Measurements from ENCODE around the gene CTR9.

The CTR9 gene

DNA sequence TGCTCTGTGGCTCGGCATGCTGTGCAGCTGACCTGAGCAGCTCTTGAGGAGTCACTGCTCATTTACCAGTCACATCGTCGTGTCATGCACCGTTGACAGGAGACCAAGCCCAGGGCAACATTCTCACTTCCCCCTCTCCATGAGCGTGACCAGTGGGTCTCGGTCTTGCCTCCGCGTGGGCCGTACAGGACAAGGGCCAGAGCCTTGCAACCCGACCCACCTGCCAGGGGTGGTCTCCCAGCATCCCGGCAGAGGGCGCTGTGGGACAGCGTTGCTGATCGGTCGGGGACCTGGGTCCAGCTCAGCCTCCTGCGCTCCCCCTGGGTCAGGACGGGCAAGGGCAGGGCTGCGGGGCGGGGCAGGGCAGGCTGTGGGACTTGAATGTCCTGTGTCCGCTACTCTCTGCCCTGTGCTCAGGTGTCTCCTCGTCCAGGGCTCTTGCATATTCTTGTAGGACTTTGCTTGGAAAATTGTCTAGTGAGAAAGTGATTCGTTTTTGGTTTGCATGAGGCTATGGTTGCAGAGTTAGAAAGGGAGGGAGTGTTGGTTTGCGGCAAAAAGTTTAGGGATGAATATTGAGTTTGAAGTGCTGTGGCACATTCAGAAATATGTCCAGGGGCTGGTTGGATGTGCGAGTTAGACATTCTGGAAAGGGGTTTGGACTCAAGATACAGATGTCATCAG lies 41.5 kb downstream of the CTR9 start:
- H3K27ac ChIP-seq (ENCODE audit: insufficient read depth in 1 of 2, low read depth in 1 of 2, low read length in 2 of 2, poor library complexity in 1 of 2, severe bottlenecking in 2 of 2): no peak overlapping the region
- WGBS (ENCODE audit: insufficient coverage): 7% methylated on average over 20 of the region's 24 CpGs
- POLR2A ChIA-PET: interaction anchor here (0.8 to 1.9 kb wide), 3 partner anchors 10 to 14 kb away, joined by 3 to 5 read pairs (median 4); no protein-coding TSS in a partner anchor
- H3K4me1 ChIP-seq (ENCODE audit: control extremely low read depth in 1 of 4, control insufficient read depth in 4 of 4, insufficient read depth in 4 of 4, low read length in 3 of 4): peaks cover 0 to 15% (median 6%) of the 10 kb centered on the region in 4 experiments
- H3K4me3 ChIP-seq (ENCODE audit: control insufficient read depth in 1 of 7, extremely low read depth in 1 of 7, insufficient read depth in 4 of 7, low read depth in 2 of 7, low read length in 6 of 7): peak overlapping the region in 4 of 7 experiments; percentile 25 to 69 (median 40)
- peak; percentile 72 to 80 (median 76) for DNase-seq
- H3K9me3 ChIP-seq (ENCODE audit: control extremely low read depth in 1 of 5, control insufficient read depth in 4 of 5, insufficient read depth in 2 of 5, low read depth in 1 of 5, low read length in 4 of 5): no peaks in the 10 kb centered on the region
- CTCF ChIA-PET: interaction anchor here (0.6 to 6.2 kb wide), 42 partner anchors 9 to 1015 kb away, joined by 3 to 43 read pairs (median 4); partner anchors contain the start of genes EIF4G2 and ZBED5
- H3K27me3 ChIP-seq (replicated peaks in 2 of 5; ENCODE audit: control insufficient read depth in 4 of 5, insufficient read depth in 5 of 5, low read length in 4 of 5): peaks cover 0 to 4% (median 0%) of the 10 kb centered on the region in 5 experiments
- peaks cover 6 to 15% (median 13%) of the 10 kb centered on the region in 4 experiments for H3K36me3 ChIP-seq (ENCODE audit: control insufficient read depth in 4 of 4, insufficient read depth in 4 of 4, low read length in 3 of 4)

DNA sequence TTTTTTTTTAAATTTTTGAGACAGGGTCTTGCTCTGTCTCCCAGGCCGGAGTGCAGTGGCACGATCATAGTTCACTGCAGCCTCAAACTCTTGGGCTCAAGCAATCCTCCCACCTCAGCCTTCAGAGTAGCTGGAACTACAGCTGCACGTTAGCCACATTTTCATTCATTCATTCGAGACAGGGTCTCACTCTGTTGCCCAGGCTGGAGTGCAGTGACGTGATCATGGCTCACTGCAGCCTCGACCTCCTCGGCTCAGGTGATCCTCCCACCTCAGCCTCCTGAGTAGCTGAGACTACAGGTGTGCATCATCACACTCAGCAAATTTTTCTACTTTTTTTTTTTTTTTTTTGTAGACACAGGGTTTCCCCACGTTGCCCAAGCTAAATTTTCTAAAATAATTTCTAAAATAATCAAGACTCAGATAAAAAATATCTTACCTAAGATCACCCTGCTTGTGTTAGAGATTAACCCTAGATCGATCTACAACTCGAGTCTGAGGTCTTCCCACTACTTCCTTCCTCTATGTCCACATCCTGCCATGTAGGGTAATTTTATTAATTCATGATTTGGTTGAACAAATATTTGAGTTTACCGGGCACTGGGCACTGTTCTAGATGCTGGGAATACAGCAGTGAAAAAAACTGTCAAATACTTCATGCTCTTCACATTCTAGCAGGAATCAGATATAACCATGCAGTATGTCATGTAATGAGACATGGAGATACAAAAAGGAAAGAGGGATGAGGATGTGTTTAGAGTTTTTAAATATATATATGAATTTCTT lies 42.6 kb downstream of the CTR9 start:
- Histone ChIP-seq H3K9me3 (ENCODE audit: control extremely low read depth in 1 of 5, control insufficient read depth in 4 of 5, insufficient read depth in 2 of 5, low read depth in 1 of 5, low read length in 4 of 5) (no peaks in the 10 kb centered on the region), H3K4me3 (ENCODE audit: control insufficient read depth in 1 of 7, extremely low read depth in 1 of 7, insufficient read depth in 4 of 7, low read depth in 2 of 7, low read length in 6 of 7) (no peak overlapping the region), H3K27me3 (replicated peaks in 2 of 5; ENCODE audit: control insufficient read depth in 4 of 5, insufficient read depth in 5 of 5, low read length in 4 of 5) (peaks cover 0 to 4% (median 0%) of the 10 kb centered on the region in 5 experiments), H3K27ac (ENCODE audit: insufficient read depth in 1 of 2, low read depth in 1 of 2, low read length in 2 of 2, poor library complexity in 1 of 2, severe bottlenecking in 2 of 2) (no peak overlapping the region), H3K36me3 (ENCODE audit: control insufficient read depth in 4 of 4, insufficient read depth in 4 of 4, low read length in 3 of 4) (peaks cover 9 to 26% (median 22%) of the 10 kb centered on the region in 4 experiments), H3K4me1 (ENCODE audit: control extremely low read depth in 1 of 4, control insufficient read depth in 4 of 4, insufficient read depth in 4 of 4, low read length in 3 of 4) (peaks cover 0 to 15% (median 6%) of the 10 kb centered on the region in 4 experiments)
- ChIA-PET CTCF (interaction anchor here (1.0 to 6.2 kb wide), 30 partner anchors 10 to 1062 kb away, joined by 3 to 43 read pairs (median 6); partner anchors contain the start of genes EIF4G2 and ZBED5), POLR2A (interaction anchor here (0.8 to 1.9 kb wide), 2 partner anchors 9 to 15 kb away, joined by 4 to 5 read pairs; no protein-coding TSS in a partner anchor)
- DNase-seq: no peak
- 83% methylated on average over 8 of the region's 11 CpGs for WGBS (ENCODE audit: insufficient coverage)

DNA sequence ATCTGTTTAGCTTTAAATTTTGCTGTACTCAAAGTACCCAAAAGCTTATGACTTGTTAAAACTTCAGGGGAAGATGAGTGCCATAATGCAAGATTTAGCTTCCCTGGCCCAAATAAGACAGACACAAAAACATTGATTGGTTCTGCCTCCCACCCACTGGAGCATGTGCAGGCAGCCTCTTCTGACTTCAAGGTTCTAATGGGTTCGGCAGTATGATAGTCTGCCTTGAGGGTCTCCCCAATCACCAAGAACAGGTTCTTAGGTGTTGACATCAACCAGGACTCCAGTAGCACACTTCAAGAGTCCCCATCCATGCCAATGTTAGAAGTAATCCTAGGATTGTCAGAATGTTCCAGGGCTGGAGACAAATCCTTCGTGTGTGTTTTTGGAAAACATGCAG lies 45.1 kb downstream of the CTR9 start:
- H3K4me1 ChIP-seq (ENCODE audit: control extremely low read depth in 1 of 4, control insufficient read depth in 4 of 4, insufficient read depth in 4 of 4, low read length in 3 of 4): peaks cover 0 to 15% (median 6%) of the 10 kb centered on the region in 4 experiments

DNA sequence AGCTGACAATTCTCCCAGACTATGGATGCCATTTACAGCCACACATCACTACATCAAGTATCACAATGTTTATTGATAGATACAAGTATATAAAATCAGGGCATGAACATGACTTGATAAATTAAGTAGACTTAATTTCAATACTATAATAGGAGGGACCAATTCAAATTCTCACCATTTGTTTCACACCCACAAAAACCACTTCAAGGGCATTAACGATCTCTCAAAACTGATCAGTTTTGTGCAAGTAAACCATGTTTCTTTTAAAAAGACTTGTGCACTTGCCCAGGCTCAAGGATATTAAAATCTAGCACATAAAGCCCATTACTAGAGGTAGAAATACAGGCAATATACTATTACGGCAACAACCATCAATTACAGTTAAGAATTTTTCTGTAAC lies 46.0 kb downstream of the CTR9 start:
- Histone ChIP-seq H3K9me3 (ENCODE audit: control extremely low read depth in 1 of 5, control insufficient read depth in 4 of 5, insufficient read depth in 2 of 5, low read depth in 1 of 5, low read length in 4 of 5) (no peaks in the 10 kb centered on the region), H3K4me3 (ENCODE audit: control insufficient read depth in 1 of 7, extremely low read depth in 1 of 7, insufficient read depth in 4 of 7, low read depth in 2 of 7, low read length in 6 of 7) (no peak overlapping the region), H3K4me1 (ENCODE audit: control extremely low read depth in 1 of 4, control insufficient read depth in 4 of 4, insufficient read depth in 4 of 4, low read length in 3 of 4) (peaks cover 0 to 15% (median 6%) of the 10 kb centered on the region in 4 experiments), H3K36me3 (ENCODE audit: control insufficient read depth in 4 of 4, insufficient read depth in 4 of 4, low read length in 3 of 4) (peaks cover 35 to 59% (median 51%) of the 10 kb centered on the region in 4 experiments), H3K27me3 (replicated peaks in 2 of 5; ENCODE audit: control insufficient read depth in 4 of 5, insufficient read depth in 5 of 5, low read length in 4 of 5) (no peaks in the 10 kb centered on the region), H3K27ac (ENCODE audit: insufficient read depth in 1 of 2, low read depth in 1 of 2, low read length in 2 of 2, poor library complexity in 1 of 2, severe bottlenecking in 2 of 2) (no peak overlapping the region)
- CTCF ChIA-PET: interaction anchor here (1.3 to 1.9 kb wide), 5 partner anchors 8 to 226 kb away, joined by 3 to 8 read pairs (median 5); no protein-coding TSS in a partner anchor
- WGBS (ENCODE audit: insufficient coverage): 100% methylated on average over 2 of the region's 2 CpGs
- POLR2A ChIA-PET: interaction anchor here (0.8 kb wide), 1 partner anchor 11 kb away, joined by 3 read pairs; the partner anchor contains the start of gene EIF4G2
- DNase-seq: no peak

More for the DNA sequence above, 45.1 kb downstream of the CTR9 start:
- Histone ChIP-seq H3K4me3 (ENCODE audit: control insufficient read depth in 1 of 7, extremely low read depth in 1 of 7, insufficient read depth in 4 of 7, low read depth in 2 of 7, low read length in 6 of 7) (no peak overlapping the region), H3K27me3 (replicated peaks in 2 of 5; ENCODE audit: control insufficient read depth in 4 of 5, insufficient read depth in 5 of 5, low read length in 4 of 5) (peaks cover 0 to 4% (median 0%) of the 10 kb centered on the region in 5 experiments), H3K9me3 (ENCODE audit: control extremely low read depth in 1 of 5, control insufficient read depth in 4 of 5, insufficient read depth in 2 of 5, low read depth in 1 of 5, low read length in 4 of 5) (no peaks in the 10 kb centered on the region), H3K36me3 (ENCODE audit: control insufficient read depth in 4 of 4, insufficient read depth in 4 of 4, low read length in 3 of 4) (peaks cover 30 to 51% (median 44%) of the 10 kb centered on the region in 4 experiments), H3K27ac (ENCODE audit: insufficient read depth in 1 of 2, low read depth in 1 of 2, low read length in 2 of 2, poor library complexity in 1 of 2, severe bottlenecking in 2 of 2) (no peak overlapping the region)
- 91% methylated on average over 1 of the region's 2 CpGs for WGBS (ENCODE audit: insufficient coverage)
- CTCF ChIA-PET: interaction anchor here (0.9 to 1.9 kb wide), 8 partner anchors 9 to 227 kb away, joined by 3 to 8 read pairs (median 4); no protein-coding TSS in a partner anchor
- POLR2A ChIA-PET: interaction anchor here (0.8 to 1.4 kb wide), 4 partner anchors 12 to 61 kb away, joined by 3 to 4 read pairs (median 4); partner anchors contain the start of gene EIF4G2
- peak in 1 of 3 donors; percentile 19 for DNase-seq

DNA sequence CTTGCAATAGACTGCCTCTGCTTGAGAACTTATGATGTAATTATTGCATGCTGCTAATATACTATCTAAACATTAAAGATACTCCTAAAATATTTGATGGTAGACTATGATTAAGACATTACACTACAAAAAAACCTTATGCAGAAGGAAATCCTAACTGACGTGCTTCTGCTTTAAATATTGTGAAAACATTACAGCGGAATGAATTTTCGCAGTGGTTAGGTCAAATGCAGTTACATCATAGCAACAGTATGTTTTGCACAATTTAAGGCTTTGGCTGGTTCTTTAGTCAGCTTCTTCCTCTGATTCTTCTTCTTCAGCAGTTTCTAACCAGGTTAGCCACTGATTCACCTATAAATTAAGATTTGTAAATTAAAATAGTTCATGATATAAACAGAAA lies 46.5 kb downstream of the CTR9 start:
- POLR2A ChIA-PET: no interaction called here

DNA sequence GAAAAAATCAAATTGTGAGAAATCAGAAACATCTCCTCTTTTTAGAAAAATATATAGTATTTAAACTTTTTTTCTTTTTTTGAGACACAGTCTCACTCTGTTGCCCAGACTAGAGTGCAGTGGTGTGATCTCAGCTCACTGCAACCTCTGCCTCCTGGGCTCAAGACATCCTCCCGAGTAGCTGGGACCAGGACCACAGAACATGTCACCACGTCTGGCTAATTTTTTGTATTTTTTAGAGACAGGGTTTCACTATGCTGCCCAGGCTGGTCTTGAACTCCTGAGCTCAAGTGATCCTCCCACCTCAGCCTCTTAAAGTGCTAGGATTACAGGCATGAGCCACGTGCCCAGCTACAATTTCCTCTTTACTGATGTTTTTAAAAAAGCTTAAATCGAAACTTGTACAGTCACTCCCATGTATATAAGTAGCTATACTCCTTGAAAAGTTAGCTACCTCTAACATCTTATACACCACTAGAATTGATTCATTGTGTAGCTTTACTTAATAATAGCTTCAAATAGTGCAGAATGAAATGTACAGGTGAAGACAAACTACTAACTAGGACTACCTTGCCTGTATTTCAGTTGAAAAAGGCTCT lies 47.4 kb downstream of the CTR9 start:
- Histone ChIP-seq H3K27ac (ENCODE audit: insufficient read depth in 1 of 2, low read depth in 1 of 2, low read length in 2 of 2, poor library complexity in 1 of 2, severe bottlenecking in 2 of 2) (peak overlapping the region in 1 of 2 experiments; percentile 20), H3K4me3 (ENCODE audit: control insufficient read depth in 1 of 7, extremely low read depth in 1 of 7, insufficient read depth in 4 of 7, low read depth in 2 of 7, low read length in 6 of 7) (no peak overlapping the region), H3K27me3 (replicated peaks in 2 of 5; ENCODE audit: control insufficient read depth in 4 of 5, insufficient read depth in 5 of 5, low read length in 4 of 5) (no peaks in the 10 kb centered on the region), H3K9me3 (ENCODE audit: control extremely low read depth in 1 of 5, control insufficient read depth in 4 of 5, insufficient read depth in 2 of 5, low read depth in 1 of 5, low read length in 4 of 5) (no peaks in the 10 kb centered on the region), H3K36me3 (ENCODE audit: control insufficient read depth in 4 of 4, insufficient read depth in 4 of 4, low read length in 3 of 4) (peaks cover 49 to 73% (median 65%) of the 10 kb centered on the region in 4 experiments), H3K4me1 (ENCODE audit: control extremely low read depth in 1 of 4, control insufficient read depth in 4 of 4, insufficient read depth in 4 of 4, low read length in 3 of 4) (peaks cover 0 to 6% (median 4%) of the 10 kb centered on the region in 4 experiments)
- 92% methylated on average over 2 of the region's 4 CpGs for WGBS (ENCODE audit: insufficient coverage)
- no peak for DNase-seq
- ChIA-PET POLR2A (no interaction called here), CTCF (interaction anchor here (0.7 to 1.8 kb wide), 6 partner anchors 8 to 225 kb away, joined by 3 to 4 read pairs (median 4); partner anchors contain the start of genes EIF4G2 and ZBED5)

More for the DNA sequence above, 46.5 kb downstream of the CTR9 start:
- DNase-seq: no peak
- CTCF ChIA-PET: interaction anchor here (1.8 kb wide), 1 partner anchor 226 kb away, joined by 4 read pairs; no protein-coding TSS in a partner anchor
- H3K4me1 ChIP-seq (ENCODE audit: control extremely low read depth in 1 of 4, control insufficient read depth in 4 of 4, insufficient read depth in 4 of 4, low read length in 3 of 4): peaks cover 0 to 15% (median 5%) of the 10 kb centered on the region in 4 experiments
- no peaks in the 10 kb centered on the region for H3K9me3 ChIP-seq (ENCODE audit: control extremely low read depth in 1 of 5, control insufficient read depth in 4 of 5, insufficient read depth in 2 of 5, low read depth in 1 of 5, low read length in 4 of 5)
- no peak overlapping the region for H3K4me3 ChIP-seq (ENCODE audit: control insufficient read depth in 1 of 7, extremely low read depth in 1 of 7, insufficient read depth in 4 of 7, low read depth in 2 of 7, low read length in 6 of 7)
- no peak overlapping the region for H3K27ac ChIP-seq (ENCODE audit: insufficient read depth in 1 of 2, low read depth in 1 of 2, low read length in 2 of 2, poor library complexity in 1 of 2, severe bottlenecking in 2 of 2)
- WGBS (ENCODE audit: insufficient coverage): 100% methylated on average over 2 of the region's 3 CpGs
- H3K27me3 ChIP-seq (replicated peaks in 2 of 5; ENCODE audit: control insufficient read depth in 4 of 5, insufficient read depth in 5 of 5, low read length in 4 of 5): no peaks in the 10 kb centered on the region
- H3K36me3 ChIP-seq (ENCODE audit: control insufficient read depth in 4 of 4, insufficient read depth in 4 of 4, low read length in 3 of 4): peaks cover 40 to 64% (median 57%) of the 10 kb centered on the region in 4 experiments

All from common myeloid progenitor, CD34-positive (primary cell).